DMS153 treated with DMSO at 0.1 percent for 48 hours (cell line): ENCODE measurements around the gene RPAP2.
"Not testable (repeated sequence)": the region's sequence is repeated elsewhere in the genome, so short reads cannot be mapped to it uniquely, and the experiment has no call there.

Experiments used
- DNase-seq: peaks from one replicate; lab custom pipeline; 2025; ENCODE audit not compliant: unreplicated experiment; lab: John Stamatoyannopoulos, UW

Gene RPAP2

GRCh38 chr1:92298573-92299476 is at the start of gene RPAP2, which contains the start of gene GLMN:
TSS of gene RPAP2 (plus strand) at chr1:92299059. CDS start at chr1:92299074, 15 bp downstream.
TSS of gene GLMN (minus strand) at chr1:92298987. CDS start at chr1:92297999, 988 bp downstream.
- DNase-seq = peak; percentile 76

DNA sequence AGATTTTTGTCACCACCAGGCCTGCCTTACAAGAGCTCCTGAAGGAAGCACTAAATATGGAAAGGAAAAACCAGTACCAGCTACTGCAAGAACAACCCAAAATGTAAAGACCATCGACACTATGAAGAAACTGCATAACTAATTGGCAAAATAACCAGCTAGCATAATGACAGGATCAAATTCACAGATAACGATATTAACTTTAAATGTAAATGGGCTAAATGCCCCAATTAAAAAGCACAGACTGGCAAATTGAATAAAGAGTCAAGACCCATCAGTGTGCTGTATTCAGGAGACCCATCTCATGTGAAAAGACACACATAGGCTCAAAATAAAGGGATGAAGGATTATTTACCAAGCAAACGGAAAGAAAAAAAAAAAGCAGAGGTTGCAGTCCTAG is 44.1 kb upstream of the RPAP2 start:
- not testable (repeated sequence) for DNase-seq

GRCh38 chr1:92259350-92259749 is 39.5 kb upstream of the RPAP2 start:
- DNase-seq = no peak

GRCh38 chr1:92262516-92262915 is 36.3 kb upstream of the RPAP2 start:
- no peak for DNase-seq

DNA sequence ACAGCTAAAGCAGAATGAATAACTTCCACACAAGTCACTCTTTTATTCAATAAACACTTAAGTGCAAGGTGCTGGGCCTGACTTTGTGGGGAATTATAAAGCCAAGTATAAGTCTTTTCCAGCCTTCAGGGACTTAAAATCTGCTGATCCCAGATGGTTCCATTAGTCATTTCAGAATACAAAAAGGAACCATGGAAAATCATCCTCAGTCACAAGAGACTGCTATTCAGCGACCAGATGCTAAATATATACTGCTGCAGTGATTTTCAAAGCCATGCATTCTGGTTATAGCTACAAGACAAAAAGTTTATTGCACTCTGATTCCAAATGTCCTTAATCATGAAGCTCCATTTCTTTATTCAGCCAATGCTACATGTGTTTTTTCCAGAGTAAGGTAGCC is 25.8 kb upstream of the RPAP2 start:
- no peak for DNase-seq

DNA sequence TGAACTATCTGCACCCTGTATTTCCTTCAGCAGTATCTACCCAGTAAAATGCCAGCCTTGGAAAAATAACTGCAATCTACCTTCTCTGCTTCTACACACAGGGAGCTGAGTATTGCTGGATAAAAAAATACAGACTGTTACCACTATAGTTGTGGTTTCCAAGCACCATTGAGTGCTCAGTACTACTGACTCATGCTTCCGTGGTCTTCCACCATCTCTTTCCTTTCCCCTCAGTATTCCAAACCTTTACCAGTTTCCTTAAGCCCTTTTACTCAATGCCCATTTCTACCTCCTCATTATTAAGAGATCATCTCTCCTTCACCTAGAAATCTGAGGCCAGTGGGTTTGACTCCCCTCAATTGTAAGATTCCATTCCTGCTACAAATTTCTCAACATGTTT is 23.9 kb upstream of the RPAP2 start:
- DNase-seq = no peak

DNA sequence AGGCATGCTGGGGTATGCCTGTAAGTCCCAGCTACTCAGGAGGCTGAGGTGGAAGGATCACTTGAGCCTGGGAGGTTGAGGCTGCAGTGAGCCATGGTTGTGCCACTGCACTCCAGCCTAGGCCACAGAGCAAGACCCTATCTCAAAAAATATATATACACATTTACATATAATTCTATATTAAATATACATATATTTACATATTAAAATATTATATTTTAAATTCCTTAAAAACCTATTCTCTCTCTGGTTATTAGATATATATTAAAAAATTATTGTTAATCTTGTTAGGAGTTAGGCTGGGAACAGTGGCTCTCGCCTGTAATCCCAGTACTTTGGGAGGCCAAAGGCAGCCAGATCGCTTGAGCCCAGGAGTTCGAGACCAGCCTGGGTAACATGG is 22.8 kb upstream of the RPAP2 start:
- DNase-seq = no peak

DNA sequence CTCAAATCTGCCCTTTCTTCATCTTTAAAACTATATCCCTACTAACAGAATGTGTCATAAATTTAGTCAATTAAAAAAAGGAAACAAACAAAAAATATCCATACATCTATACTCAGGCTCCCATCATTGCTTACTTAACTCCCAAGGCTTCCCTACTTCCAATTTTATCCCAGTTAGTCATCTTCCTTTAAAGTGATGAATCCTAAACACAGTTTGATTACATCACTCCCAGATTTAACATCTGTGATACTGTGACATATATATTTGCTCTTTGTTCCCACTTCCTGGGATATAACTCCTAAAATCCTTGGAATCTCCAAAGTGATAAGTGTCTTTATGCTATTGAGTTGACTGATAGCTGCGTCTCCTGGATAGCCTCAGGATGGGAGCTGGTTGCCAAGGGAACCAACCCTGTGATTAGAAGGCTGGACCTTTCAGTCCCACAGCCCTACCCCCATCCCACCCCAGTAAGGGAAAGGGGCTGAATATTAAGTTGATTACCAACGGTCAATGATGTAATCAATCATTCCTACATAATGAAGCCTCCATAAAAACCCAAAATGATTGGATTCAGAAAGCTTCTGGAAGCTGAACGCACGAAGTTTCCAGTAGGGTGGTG is 21.6 kb upstream of the RPAP2 start:
- DNase-seq = no peak

DNA sequence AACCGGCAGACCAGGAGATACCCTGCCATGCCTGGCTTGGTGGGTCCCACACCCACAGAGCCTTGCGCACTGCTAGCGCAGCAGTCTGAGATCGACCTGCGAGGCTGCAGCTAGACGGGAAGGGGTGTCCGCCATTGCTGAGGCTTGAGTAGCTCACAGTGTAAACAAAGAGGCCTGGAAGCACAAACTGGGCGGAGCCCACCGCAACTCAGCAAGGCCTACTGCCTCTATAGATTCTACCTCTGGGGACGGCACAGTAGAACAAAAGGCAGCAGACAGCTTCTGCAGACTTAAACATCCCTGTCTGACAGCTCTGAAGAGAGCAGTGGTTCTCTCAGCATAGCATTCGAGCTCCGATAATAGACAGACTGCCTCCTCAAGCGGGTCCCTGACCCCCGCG is 19.1 kb upstream of the RPAP2 start:
- not testable (repeated sequence) for DNase-seq

GRCh38 chr1:92281411-92281810 is 17.4 kb upstream of the RPAP2 start:
- not testable (repeated sequence) for DNase-seq

GRCh38 chr1:92291372-92291999 is 7.4 kb upstream of the RPAP2 start:
- DNase-seq = peak; percentile 32

GRCh38 chr1:92298213-92298572 is 666 bp upstream of the RPAP2 start:
- DNase-seq = no peak

- DNase-seq = no peak
These were observed 755 bp downstream of the RPAP2 start for GRCh38 chr1:92299477-92300150.

- DNase-seq = no peak
These were observed 2.2 kb downstream of the RPAP2 start for GRCh38 chr1:92301021-92301420.

- DNase-seq = no peak
These were observed 7.2 kb downstream of the RPAP2 start for GRCh38 chr1:92306020-92306419.

DNA sequence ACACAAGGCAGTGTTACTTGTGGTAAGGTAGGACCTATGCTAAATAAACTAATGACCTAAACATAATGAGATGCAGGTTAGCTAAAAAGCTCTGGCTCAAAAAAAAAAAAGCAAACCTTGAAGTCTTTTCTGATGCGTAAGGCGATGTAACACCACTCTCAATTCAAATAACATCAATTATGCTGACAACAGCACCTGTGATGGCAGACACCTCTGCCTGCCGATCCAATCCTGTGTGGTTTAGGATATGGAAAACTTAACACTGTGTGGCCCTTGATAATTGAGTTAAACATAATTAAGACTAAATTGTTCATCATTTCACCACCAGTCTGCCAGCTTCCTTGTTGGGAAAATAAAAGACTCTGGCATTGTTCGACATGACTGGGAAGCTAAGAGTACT is 9.1 kb downstream of the RPAP2 start:
- DNase-seq = no peak

GRCh38 chr1:92310185-92310597 is 11.3 kb downstream of the RPAP2 start:
- peak; percentile 29 for DNase-seq

DNA sequence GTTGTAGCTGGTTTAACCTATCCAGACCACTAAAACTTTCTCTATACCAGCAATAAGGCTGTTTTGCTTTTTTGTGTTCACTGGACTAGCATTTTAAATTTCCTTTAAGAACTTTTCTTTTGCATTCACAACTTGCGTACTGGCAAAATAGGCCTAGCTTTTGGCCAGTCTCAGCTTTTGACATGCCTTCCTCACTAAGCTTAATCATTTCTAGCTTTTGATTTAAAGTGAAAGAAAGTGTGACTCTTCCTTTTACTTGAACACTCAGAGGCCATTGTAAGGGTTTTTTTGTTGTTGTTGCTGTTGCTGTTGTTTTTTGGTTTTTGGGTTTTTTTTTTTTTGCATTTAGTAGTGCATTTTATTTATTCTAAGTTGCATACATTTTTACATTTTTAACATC is 15.2 kb downstream of the RPAP2 start:
- DNase-seq = no peak

DNA sequence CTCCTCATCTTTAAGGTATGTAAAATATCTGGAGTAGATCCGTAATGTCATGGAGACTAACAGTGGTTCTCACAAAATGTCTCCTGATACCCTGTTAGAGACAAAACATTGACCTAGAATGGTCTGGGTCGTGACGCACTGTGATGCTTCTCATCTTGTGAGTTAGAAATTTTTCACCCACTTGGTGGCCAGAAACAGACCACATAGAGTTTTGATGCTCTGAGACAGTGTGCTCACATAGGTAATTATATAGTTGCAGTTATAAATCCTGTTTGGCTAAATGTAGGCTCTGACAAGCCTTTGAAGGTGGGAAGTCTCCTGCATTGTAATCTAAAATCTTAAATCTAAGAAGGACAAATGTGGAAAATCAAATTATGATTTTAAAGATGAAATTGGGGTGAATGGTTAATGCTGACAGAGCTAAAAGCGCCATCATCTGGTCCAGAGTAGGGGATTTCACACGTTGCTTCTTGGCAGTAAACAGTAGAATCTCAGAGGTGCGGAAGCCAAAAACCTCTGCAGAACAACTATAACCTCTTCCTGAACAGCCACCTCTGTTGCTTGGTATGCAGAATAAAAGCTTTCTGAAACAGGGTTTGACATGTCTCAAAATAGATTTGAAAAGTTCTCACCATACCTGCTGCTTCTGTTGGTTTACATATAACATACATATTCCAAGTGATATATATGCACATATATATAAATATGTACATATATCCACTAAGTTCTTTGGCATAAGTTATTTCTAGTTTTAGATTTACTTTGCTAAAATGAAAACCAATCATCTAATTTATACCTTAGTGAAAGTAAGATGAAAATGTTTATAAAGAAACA is 17.1 kb downstream of the RPAP2 start:
- no peak for DNase-seq

GRCh38 chr1:92317836-92318493 is 19.1 kb downstream of the RPAP2 start:
- DNase-seq = no peak
